HEK293 (cell line): ENCODE data around the gene HEMK1.

Experiments
- GLIS1 ChIP-seq: fragments of 450-650 bp; formaldehyde crosslinking; IDR thresholded peaks from 2 replicates; pipeline ENCODE4 v1.5.1; 2016; ENCODE audit warnings: missing biosample characterization, missing genetic modification characterization
- GLIS2 ChIP-seq: fragments of 450-650 bp; formaldehyde crosslinking; IDR thresholded peaks from 2 replicates; pipeline ENCODE4 v1.5.1; 2016; ENCODE audit warnings: missing biosample characterization, missing genetic modification characterization
- IKZF3 ChIP-seq: fragments of 450-650 bp; IDR thresholded peaks from 2 replicates; pipeline ENCODE4 v1.5.0; 2018; ENCODE audit warnings: missing biosample characterization, mild to moderate bottlenecking, missing genetic modification characterization, moderate library complexity
- PBX3 ChIP-seq: sonication (generic); formaldehyde crosslinking; IDR thresholded peaks from 2 replicates; pipeline ENCODE4 v1.8.1; 2022; ENCODE audit warnings: mild to moderate bottlenecking, moderate library complexity, missing genetic modification reagents
- REST ChIP-seq: fragments of 450-650 bp; formaldehyde crosslinking; IDR thresholded peaks from 2 replicates; pipeline ENCODE4 v1.5.1; 2016; ENCODE audit warnings: missing biosample characterization, missing genetic modification characterization
- SCRT1 ChIP-seq: fragments of 450-650 bp; formaldehyde crosslinking; IDR thresholded peaks from 2 replicates; pipeline ENCODE4 v1.5.1; 2016; ENCODE audit warnings: missing biosample characterization, missing genetic modification characterization, borderline replicate concordance
- ZBTB26 ChIP-seq: fragments of 450-650 bp; formaldehyde crosslinking; optimal IDR thresholded peaks from 2 replicates; pipeline ENCODE3; 2016; ENCODE audit warnings: missing biosample characterization, mild to moderate bottlenecking, missing genetic modification characterization
- ZNF175 ChIP-seq: fragments of 450-650 bp; formaldehyde crosslinking; IDR thresholded peaks from 2 replicates; pipeline ENCODE4 v1.5.1; 2016; ENCODE audit warnings: missing biosample characterization, missing genetic modification characterization
- ZNF221 ChIP-seq: fragments of 450-650 bp; formaldehyde crosslinking; IDR thresholded peaks from 2 replicates; pipeline ENCODE4 v1.5.1; 2017; ENCODE audit warnings: missing biosample characterization, missing genetic modification characterization, borderline replicate concordance
- ZNF280D ChIP-seq: fragments of 450-650 bp; formaldehyde crosslinking; IDR thresholded peaks from 2 replicates; pipeline ENCODE4 v1.5.1; 2016; ENCODE audit warnings: missing biosample characterization, missing genetic modification characterization
- ZNF292 ChIP-seq: fragments of 450-650 bp; formaldehyde crosslinking; IDR thresholded peaks from 2 replicates; pipeline ENCODE4 v1.5.1; 2016; ENCODE audit warnings: low read depth, missing biosample characterization, missing genetic modification characterization, borderline replicate concordance
- ZNF362 ChIP-seq: fragments of 450-650 bp; formaldehyde crosslinking; IDR thresholded peaks from 2 replicates; pipeline ENCODE4 v1.5.1; 2016; ENCODE audit warnings: missing biosample characterization, missing genetic modification characterization
- ZNF521 ChIP-seq: fragments of 450-650 bp; formaldehyde crosslinking; IDR thresholded peaks from 2 replicates; pipeline ENCODE4 v1.5.1; 2017; ENCODE audit warnings: missing biosample characterization, mild to moderate bottlenecking, missing genetic modification characterization
- ZNF677 ChIP-seq: fragments of 450-650 bp; IDR thresholded peaks from 2 replicates; pipeline ENCODE4 v1.5.0; 2018; ENCODE audit warnings: missing biosample characterization, mild to moderate bottlenecking, missing genetic modification characterization, moderate library complexity
- ZNF777 ChIP-seq: fragments of 450-650 bp; formaldehyde crosslinking; IDR thresholded peaks from 2 replicates; pipeline ENCODE4 v1.5.1; 2017; ENCODE audit warnings: missing biosample characterization, missing genetic modification characterization, borderline replicate concordance
- ZNF830 ChIP-seq: fragments of 450-650 bp; IDR thresholded peaks from 2 replicates; pipeline ENCODE4 v1.5.0; 2018; ENCODE audit warnings: missing biosample characterization, missing genetic modification characterization, low read depth, mild to moderate bottlenecking, moderate library complexity
- ZNF843 ChIP-seq: fragments of 450-650 bp; formaldehyde crosslinking; IDR thresholded peaks from 2 replicates; pipeline ENCODE4 v1.5.1; 2016; ENCODE audit warnings: missing biosample characterization, missing genetic modification characterization
- ZSCAN16 ChIP-seq: fragments of 450-650 bp; formaldehyde crosslinking; IDR thresholded peaks from 2 replicates; pipeline ENCODE4 v1.5.1; 2016; ENCODE audit warnings: missing biosample characterization, missing genetic modification characterization

The HEMK1 gene

DNA sequence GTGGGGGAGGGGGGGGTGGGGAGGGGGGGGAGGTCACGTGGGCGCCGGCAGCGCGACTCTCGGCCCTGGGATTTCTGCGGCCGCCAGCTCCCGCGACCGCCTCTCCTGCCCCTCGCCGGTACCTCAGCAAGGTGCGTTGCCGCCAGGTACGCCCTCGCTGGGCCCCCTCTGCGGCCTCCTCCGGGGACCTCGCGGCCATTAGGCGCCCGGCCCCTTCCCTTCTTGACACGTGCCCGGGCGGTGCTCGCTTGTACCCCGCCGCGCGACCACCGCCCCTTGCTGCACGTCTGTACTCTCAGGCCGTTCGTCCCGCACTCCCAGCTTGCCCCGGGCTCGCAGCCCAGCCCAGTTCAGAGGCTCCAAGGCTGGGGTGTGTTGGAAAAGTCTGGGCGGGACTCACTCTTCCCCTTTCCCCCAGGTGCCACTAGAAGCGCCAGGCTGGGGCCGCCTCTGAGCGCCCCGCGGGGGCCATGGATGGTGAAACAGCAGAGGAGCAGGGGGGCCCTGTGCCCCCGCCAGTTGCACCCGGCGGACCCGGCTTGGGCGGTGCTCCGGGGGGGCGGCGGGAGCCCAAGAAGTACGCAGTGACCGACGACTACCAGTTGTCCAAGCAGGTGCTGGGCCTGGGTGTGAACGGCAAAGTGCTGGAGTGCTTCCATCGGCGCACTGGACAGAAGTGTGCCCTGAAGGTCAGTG, 47.9 kb downstream of the HEMK1 start, which contains the start of gene MAPKAPK3 (continued):
- TF ChIP-seq GLIS2 (peak; percentile 51; the same call in 1 of the 2 replicates), ZNF221 (tag by site-specific recombination) (no peak), ZBTB26 (tag by site-specific recombination) (peak; percentile 61), ZSCAN16 (tag by site-specific recombination) (no peak), SCRT1 (tag by site-specific recombination) (no peak), IKZF3 (tag by site-specific recombination) (no peak), ZNF292 (tag by site-specific recombination) (no peak), ZNF830 (tag by site-specific recombination) (no peak), REST (tag by site-specific recombination) (no peak), PBX3 (CRISPR knock-in tag) (no peak), ZNF280D (tag by site-specific recombination) (no peak), ZNF843 (no peak), ZNF521 (tag by site-specific recombination) (no peak), ZNF175 (tag by site-specific recombination) (no peak), GLIS1 (peak; percentile 33), ZNF677 (tag by site-specific recombination) (no peak), ZNF777 (no peak), ZNF362 (no peak)
